Common myeloid progenitor, CD34-positive (primary cell): ENCODE measurements around the gene MS4A4A.

Source experiments
- CTCF ChIA-PET: fragments of 350-600 bp; sonication (Branson Sonifier 250); formaldehyde crosslinking; loops from one replicate; lab custom pipeline; 2021; ENCODE audit warnings: antibody characterized with exemption; lab: Charles Lee
- POLR2A ChIA-PET: fragments of 350-600 bp; sonication (Branson Sonifier 250); formaldehyde crosslinking; loops from one replicate; lab custom pipeline; 2021; ENCODE audit warnings: antibody characterized with exemption; lab: Charles Lee
- DNase-seq, 3 donors: peaks; one replicate each; pipeline versions ENCODE4 v3.0.0 to v3.0.0-alpha.2; 2013
- H3K27ac ChIP-seq, 2 experiments: 1 replicate in 1 of 2; 2 replicates in 1 of 2; pipeline ENCODE4 v1.7.0; 2013; ENCODE audit warnings: inconsistent platforms in 2 of 2, low read length in 2 of 2, mild to moderate bottlenecking in 2 of 2, low read depth in 1 of 2, moderate library complexity in 1 of 2; ENCODE audit not compliant: severe bottlenecking in 2 of 2, insufficient read depth in 1 of 2, poor library complexity in 1 of 2
- H3K27me3 ChIP-seq, 5 experiments: replicated peaks in 2 of 5; 1 replicate in 3 of 5; 2 replicates in 2 of 5; pipeline versions ENCODE4 v1.6.1 to v1.7.0; 2013; ENCODE audit warnings: low read length in 4 of 5, mild to moderate bottlenecking in 2 of 5, moderate library complexity in 2 of 5, inconsistent platforms in 1 of 5; ENCODE audit not compliant: insufficient read depth in 5 of 5, control insufficient read depth in 4 of 5
- H3K36me3 ChIP-seq, 4 experiments: 1 replicate in 2 of 4; 2 replicates in 2 of 4; pipeline versions ENCODE4 v1.6.1 to v1.7.0; 2013; ENCODE audit warnings: low read length in 3 of 4, control low read depth in 1 of 4, mild to moderate bottlenecking in 1 of 4; ENCODE audit not compliant: control insufficient read depth in 4 of 4, insufficient read depth in 4 of 4
- H3K4me1 ChIP-seq, 4 experiments: 1 replicate in 3 of 4; 2 replicates in 1 of 4; pipeline versions ENCODE4 v1.6.1 to v1.7.1; 2013; ENCODE audit warnings: low read length in 3 of 4, mild to moderate bottlenecking in 3 of 4, control low read depth in 1 of 4, inconsistent platforms in 1 of 4, moderate library complexity in 1 of 4; ENCODE audit not compliant: control insufficient read depth in 4 of 4, insufficient read depth in 4 of 4; ENCODE audit errors: control extremely low read depth in 1 of 4
- H3K4me3 ChIP-seq, 7 experiments: 1 replicate in 4 of 7; 2 replicates in 3 of 7; pipeline versions ENCODE4 v1.5.1 to v1.7.0; 2013; ENCODE audit warnings: mild to moderate bottlenecking in 7 of 7, low read length in 6 of 7, moderate library complexity in 6 of 7, inconsistent platforms in 2 of 7, low read depth in 2 of 7, control low read depth in 1 of 7; ENCODE audit not compliant: insufficient read depth in 4 of 7, control insufficient read depth in 1 of 7; ENCODE audit errors: extremely low read depth in 1 of 7
- H3K9me3 ChIP-seq, 5 experiments: 1 replicate in 4 of 5; 2 replicates in 1 of 5; pipeline versions ENCODE4 v1.6.1 to v1.7.1; 2013; ENCODE audit warnings: low read length in 4 of 5, mild to moderate bottlenecking in 2 of 5, inconsistent platforms in 1 of 5, low read depth in 1 of 5, moderate library complexity in 1 of 5; ENCODE audit not compliant: control insufficient read depth in 4 of 5, insufficient read depth in 2 of 5; ENCODE audit errors: control extremely low read depth in 1 of 5
- WGBS: methylation state at CpG from one replicate; pipeline ENCODE4 v1.1.5; 2013; ENCODE audit not compliant: insufficient coverage; 5-methylcytosine and 5-hydroxymethylcytosine counted together

Gene MS4A4A

GRCh38 chr11:60334005-60334620 is 53.6 kb downstream of the MS4A4A start:
- peaks cover 4 to 17% (median 7%) of the 10 kb centered on the region in 4 experiments for H3K4me1 ChIP-seq
- CTCF ChIA-PET, result interaction anchor here (0.6 to 5.1 kb wide), 16 partner anchors 8 to 440 kb away, joined by 3 to 28 read pairs (median 4); no protein-coding TSS in a partner anchor
- POLR2A ChIA-PET, result no interaction called here
- H3K27ac ChIP-seq, result no peak overlapping the region
- 67% methylated on average over 1 of the region's 2 CpGs for WGBS
- H3K4me3 ChIP-seq, result no peak overlapping the region
- DNase-seq, result peak; percentile 85 to 91 (median 86)
- H3K36me3 ChIP-seq, result no peaks in the 10 kb centered on the region
- H3K9me3 ChIP-seq, result no peaks in the 10 kb centered on the region
- no peaks in the 10 kb centered on the region for H3K27me3 ChIP-seq

- ChIA-PET CTCF (interaction anchor here (0.8 to 5.1 kb wide), 3 partner anchors 9 to 72 kb away, joined by 3 to 28 read pairs (median 10); no protein-coding TSS in a partner anchor), POLR2A (interaction anchor here (0.6 kb wide), 1 partner anchor 290 kb away, joined by 4 read pairs; no protein-coding TSS in a partner anchor)
- Histone ChIP-seq H3K4me3 (no peak overlapping the region), H3K36me3 (no peaks in the 10 kb centered on the region), H3K4me1 (peaks cover 4 to 17% (median 7%) of the 10 kb centered on the region in 4 experiments), H3K9me3 (no peaks in the 10 kb centered on the region), H3K27ac (no peak overlapping the region), H3K27me3 (no peaks in the 10 kb centered on the region)
- DNase-seq, result peak in 1 of 3 donors; percentile 10
- WGBS, result 95% methylated on average over 7 of the region's 7 CpGs
Observed at GRCh38 chr11:60336767-60337391, 56.4 kb downstream of the MS4A4A start.

- Histone ChIP-seq H3K9me3 (no peaks in the 10 kb centered on the region), H3K4me3 (no peak overlapping the region), H3K27me3 (no peaks in the 10 kb centered on the region), H3K36me3 (no peaks in the 10 kb centered on the region), H3K4me1 (peaks cover 4 to 12% (median 5%) of the 10 kb centered on the region in 4 experiments), H3K27ac (no peak overlapping the region)
- ChIA-PET CTCF (no interaction called here), POLR2A (no interaction called here)
- WGBS, result 43% methylated on average over 1 of the region's 2 CpGs
- no peak for DNase-seq
Observed at GRCh38 chr11:60338053-60338452, 57.6 kb downstream of the MS4A4A start.

GRCh38 chr11:60339356-60339755 is 58.9 kb downstream of the MS4A4A start:
- Histone ChIP-seq H3K4me1 (peaks cover 4 to 8% (median 5%) of the 10 kb centered on the region in 4 experiments), H3K27me3 (no peaks in the 10 kb centered on the region), H3K4me3 (no peak overlapping the region), H3K27ac (no peak overlapping the region), H3K36me3 (no peaks in the 10 kb centered on the region), H3K9me3 (no peaks in the 10 kb centered on the region)
- no peak for DNase-seq
- ChIA-PET POLR2A (no interaction called here), CTCF (interaction anchor here (1.0 kb wide), 1 partner anchor 24 kb away, joined by 3 read pairs; no protein-coding TSS in a partner anchor)
- no CpG with 5 or more reads among the region's 3 CpGs for WGBS

- CTCF ChIA-PET, result interaction anchor here (0.8 to 8.4 kb wide), 11 partner anchors 9 to 275 kb away, joined by 3 to 66 read pairs (median 6); no protein-coding TSS in a partner anchor
- Histone ChIP-seq H3K9me3 (no peaks in the 10 kb centered on the region), H3K27ac (no peak overlapping the region), H3K36me3 (no peaks in the 10 kb centered on the region), H3K4me3 (no peak overlapping the region), H3K4me1 (peaks cover 0 to 4% (median 0%) of the 10 kb centered on the region in 4 experiments), H3K27me3 (no peaks in the 10 kb centered on the region)
- WGBS, result no CpG with 5 or more reads among the region's 10 CpGs
- DNase-seq, result peak; percentile 43 to 68 (median 62)
- POLR2A ChIA-PET, result no interaction called here
Observed at GRCh38 chr11:60343094-60343704, 62.7 kb downstream of the MS4A4A start.

- CTCF ChIA-PET, result interaction anchor here (0.5 to 8.4 kb wide), 18 partner anchors 10 to 545 kb away, joined by 3 to 66 read pairs (median 4); partner anchors contain the start of gene MS4A4A
- POLR2A ChIA-PET, result no interaction called here
- H3K36me3 ChIP-seq, result no peaks in the 10 kb centered on the region
- no CpG with 5 or more reads among the region's 2 CpGs for WGBS
- no peak overlapping the region for H3K27ac ChIP-seq
- H3K27me3 ChIP-seq, result no peaks in the 10 kb centered on the region
- H3K4me3 ChIP-seq, result no peak overlapping the region
- peaks cover 0 to 4% (median 0%) of the 10 kb centered on the region in 4 experiments for H3K4me1 ChIP-seq
- no peaks in the 10 kb centered on the region for H3K9me3 ChIP-seq
- no peak for DNase-seq
Observed at GRCh38 chr11:60344146-60344545, 63.7 kb downstream of the MS4A4A start.
